A549 (cell line): ENCODE measurements around the gene OXA1L. TPM values are rescaled to one million over a fixed set of nuclear protein-coding genes. Genes with fewer than 3 reads are reported as not detected.

Experiments
- ATAC-seq, 2 experiments: fragments of 200-7000 bp in 1 of 2; fragments of >200 bp in 1 of 2; cut with Nextera tagmentation in 1 of 2; cut with Tn5 transposase in 1 of 2; 3 replicates each; pipeline versions ENCODE4 v1.8.0 to v1.9.1; 2018 to 2020; ENCODE audit warnings: mild to moderate bottlenecking in 1 of 2, moderate library complexity in 1 of 2
- CTCF ChIA-PET: fragments of 300-600 bp; sonication (Branson Sonifier 250); formaldehyde crosslinking; extraction: SDS; loops from one replicate; lab custom pipeline; 2021; ENCODE audit warnings: antibody characterized with exemption, inconsistent platforms; lab: Yijun Ruan, JAX
- POLR2A ChIA-PET: fragments of 350-600 bp; formaldehyde crosslinking; extraction: SDS; loops from one replicate; lab custom pipeline; 2021; ENCODE audit warnings: antibody characterized with exemption, inconsistent platforms; lab: Yijun Ruan, JAX
- DNase-seq, 2 experiments: peaks; one replicate each; pipeline versions ENCODE4 v3.0.0 to v3.0.0-alpha.2; 2011 to 2016; ENCODE audit warnings: low read depth in 1 of 2, low spot score in 1 of 2
- FAIRE-seq: peaks from 2 replicates; lab custom pipeline; 2011; peaks lifted over from hg19 to GRCh38; lab: Jason Lieb, UNC
- H3K27ac ChIP-seq, 2 experiments: fragments of >200 bp; sonication (Bioruptor Twin); formaldehyde crosslinking; 3 replicates each; pipeline ENCODE4 v1.5.1; 2016 to 2017
- H3K4me1 ChIP-seq: fragments of >200 bp; sonication (Bioruptor Twin); formaldehyde crosslinking; 3 replicates; pipeline ENCODE4 v1.6.1; 2016
- H3K4me2 ChIP-seq: fragments of >200 bp; sonication (Bioruptor Twin); formaldehyde crosslinking; 3 replicates; pipeline ENCODE4 v1.6.1; 2016
- H3K4me3 ChIP-seq: fragments of >200 bp; sonication (Bioruptor Twin); formaldehyde crosslinking; 3 replicates; pipeline ENCODE4 v1.5.1; 2016
- H3K9me3 ChIP-seq: fragments of >200 bp; sonication (Bioruptor Twin); formaldehyde crosslinking; 3 replicates; pipeline ENCODE4 v1.6.1; 2016
- ATOH8 ChIP-seq: fragments of 250-450 bp; sonication (Bioruptor Pico); IDR thresholded peaks from 2 replicates; pipeline ENCODE4 v1.5.0; 2020; ENCODE audit warnings: low read depth, mild to moderate bottlenecking, moderate library complexity
- CEBPB ChIP-seq, 2 experiments: fragments of >200 bp in 1 of 2; sonication (Bioruptor Twin) in 1 of 2; formaldehyde crosslinking in 1 of 2; IDR thresholded peaks; 2 replicates each; pipeline ENCODE4 v1.6.1; 2012 to 2016
- EHF ChIP-seq: fragments of 250-450 bp; sonication (Bioruptor Pico); IDR thresholded peaks from 2 replicates; pipeline ENCODE4 v1.5.0; 2020; ENCODE audit warnings: mild to moderate bottlenecking
- EHMT2 ChIP-seq: fragments of 200-600 bp; sonication (generic); IDR thresholded peaks from 2 replicates; pipeline ENCODE4 v1.6.1; 2016; ENCODE audit warnings: antibody characterized with exemption, low read depth, mild to moderate bottlenecking, moderate library complexity
- ESRRA ChIP-seq: fragments of 150-350 bp; IDR thresholded peaks from 2 replicates; pipeline ENCODE4 v1.6.1; 2014; ENCODE audit warnings: mild to moderate bottlenecking, low read length, borderline replicate concordance
- FOSB ChIP-seq: fragments of 250-450 bp; sonication (Bioruptor Pico); IDR thresholded peaks from 2 replicates; pipeline ENCODE4 v1.5.0; 2020; ENCODE audit warnings: mild to moderate bottlenecking, moderate library complexity
- GATA3 ChIP-seq: IDR thresholded peaks from 2 replicates; pipeline ENCODE4 v1.6.1; 2012; ENCODE audit warnings: borderline replicate concordance
- HDAC2 ChIP-seq: fragments of 200-600 bp; sonication (generic); IDR thresholded peaks from 2 replicates; pipeline ENCODE4 v1.6.1; 2016
- HOXA7 ChIP-seq: fragments of 250-450 bp; sonication (Bioruptor Pico); IDR thresholded peaks from 2 replicates; pipeline ENCODE4 v1.5.0; 2020; ENCODE audit warnings: mild to moderate bottlenecking, moderate library complexity
- HOXB13 ChIP-seq: fragments of 250-450 bp; sonication (Bioruptor Pico); IDR thresholded peaks from 2 replicates; pipeline ENCODE4 v1.5.0; 2020; ENCODE audit warnings: low read depth, mild to moderate bottlenecking, moderate library complexity
- HOXB5 ChIP-seq: fragments of 250-450 bp; sonication (Bioruptor Pico); IDR thresholded peaks from 2 replicates; pipeline ENCODE4 v1.5.0; 2020; ENCODE audit warnings: mild to moderate bottlenecking, moderate library complexity
- JUN ChIP-seq, 2 experiments: fragments of >200 bp; sonication (Bioruptor Twin); formaldehyde crosslinking; IDR thresholded peaks; 2 replicates in 1 of 2; 3 replicates in 1 of 2; pipeline ENCODE4 v1.6.1; 2016 to 2017
- MAX ChIP-seq: IDR thresholded peaks from 2 replicates; pipeline ENCODE4 v1.6.1; 2012
- MAZ ChIP-seq: fragments of 150-350 bp; IDR thresholded peaks from 2 replicates; pipeline ENCODE4 v1.6.1; 2014; ENCODE audit warnings: antibody characterized with exemption, low read depth, low read length, borderline replicate concordance
- MYC ChIP-seq: IDR thresholded peaks from 2 replicates; pipeline ENCODE4 v1.6.1; 2012; ENCODE audit warnings: mild to moderate bottlenecking, inconsistent platforms, low read length, improper control_type of control experiment, borderline replicate concordance
- POLR2A ChIP-seq: IDR thresholded peaks from 2 replicates; pipeline ENCODE4 v1.6.1; 2012; ENCODE audit warnings: mild to moderate bottlenecking, low read length
- RAD21 ChIP-seq, 2 experiments: fragments of >200 bp in 1 of 2; sonication (Bioruptor Twin) in 1 of 2; formaldehyde crosslinking in 1 of 2; IDR thresholded peaks in 1 of 2; conservative IDR thresholded peaks in 1 of 2; 2 replicates in 1 of 2; 3 replicates in 1 of 2; pipeline ENCODE4 v1.6.1; 2012 to 2018; ENCODE audit warnings: inconsistent platforms in 1 of 2
- RARB ChIP-seq: fragments of 250-450 bp; sonication (Bioruptor Pico); IDR thresholded peaks from 2 replicates; pipeline ENCODE4 v1.8.0; 2021; ENCODE audit warnings: mild to moderate bottlenecking, moderate library complexity
- RCOR1 ChIP-seq: fragments of 150-350 bp; IDR thresholded peaks from 2 replicates; pipeline ENCODE4 v1.6.1; 2014; ENCODE audit warnings: antibody characterized with exemption, low read length, low read depth
- SMC3 ChIP-seq: fragments of >200 bp; sonication (Bioruptor Twin); formaldehyde crosslinking; IDR thresholded peaks from 3 replicates; pipeline ENCODE4 v1.6.1; 2018; ENCODE audit warnings: inconsistent platforms
- SREBF2 ChIP-seq: fragments of 450-650 bp; IDR thresholded peaks from 2 replicates; pipeline ENCODE4 v1.6.1; 2014; ENCODE audit warnings: mild to moderate bottlenecking, moderate library complexity
- ZC3H11A ChIP-seq: fragments of 450-650 bp; IDR thresholded peaks from 2 replicates; pipeline ENCODE4 v1.6.1; 2014; ENCODE audit warnings: antibody characterized with exemption, mild to moderate bottlenecking
- ZNF302 ChIP-seq: fragments of 250-450 bp; sonication (Bioruptor Pico); IDR thresholded peaks from 2 replicates; pipeline ENCODE4 v1.9.0; 2021; ENCODE audit warnings: inconsistent platforms, mild to moderate bottlenecking, moderate library complexity
- WGBS: methylation state at CpG from one replicate; pipeline ENCODE4 v1.1.6; 2017; ENCODE audit errors: missing lambda C conversion rate; 5-methylcytosine and 5-hydroxymethylcytosine counted together
- polyA plus RNA-seq, 4 experiments: library from polyadenylated mRNA; depleted of rRNA in 3 of 4; stranded (reverse); fragments of >200 nt; fragmentation: RNase III in 1 of 4; extraction: RNeasy Plus Mini Kit Qiagen cat#74134 plus additional on column Dnase treatment in 1 of 4; gene quantifications; 2 replicates in 3 of 4; 3 replicates in 1 of 4; pipeline ENCODE4 v1.2.3, GENCODE V29; 2011 to 2017
- TF ChIP-seq, protein P1 (sequence below): IDR thresholded peaks from 2 replicates; pipeline ENCODE4 v1.6.1; 2012; ENCODE audit warnings: low read depth, borderline replicate concordance
- TF ChIP-seq, protein P2 (sequence below): fragments of 200-600 bp; sonication (generic); IDR thresholded peaks from 2 replicates; pipeline ENCODE4 v1.6.1; 2016; ENCODE audit warnings: antibody characterized with exemption, mild to moderate bottlenecking, moderate library complexity

OXA1L gene
- polyA plus RNA-seq, 2 of the 4 experiments (the other 2 are of a cell fraction), result 133 to 199 TPM

DNA sequence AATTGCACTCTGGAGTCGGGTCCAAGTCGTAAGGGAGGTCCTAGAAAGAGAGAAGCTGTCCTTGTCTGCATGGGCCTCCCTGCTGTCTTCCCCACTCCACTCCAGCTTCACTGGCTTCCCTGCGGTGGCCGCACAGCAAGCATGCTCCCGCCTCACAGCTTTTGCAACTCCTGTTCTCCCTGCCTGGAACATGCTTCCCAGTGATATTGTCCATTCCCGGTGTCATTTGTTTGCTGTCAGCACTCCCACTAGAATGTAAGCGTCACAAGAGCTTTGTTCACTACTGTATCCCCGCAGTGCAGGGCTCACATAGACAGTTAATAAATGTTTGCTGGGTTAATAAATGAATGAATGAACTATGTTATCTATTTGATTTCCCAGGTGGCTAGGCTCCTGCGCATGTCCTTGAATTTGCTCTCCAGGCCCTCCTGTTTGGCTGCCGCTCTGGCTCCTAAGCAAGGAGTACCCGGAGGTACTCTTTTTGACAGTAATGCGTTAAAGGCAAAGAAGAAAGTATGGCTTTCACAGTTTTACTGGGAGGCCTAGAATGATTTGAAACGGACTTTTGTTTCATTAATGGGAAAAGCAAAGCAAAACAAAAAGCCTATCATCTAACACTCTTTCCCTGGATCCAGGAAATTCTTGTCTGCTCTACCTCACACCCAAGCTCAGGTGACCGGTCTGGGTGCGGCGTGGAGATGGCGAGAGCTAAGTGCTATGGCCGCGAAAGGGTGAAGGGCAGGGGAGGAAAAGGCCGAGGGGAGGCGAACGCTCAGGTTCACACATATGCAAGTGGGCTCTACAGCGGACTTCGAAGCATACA, 54.9 kb downstream of the OXA1L start:
- no peak for TF ChIP-seq SMC3
- TF ChIP-seq RCOR1, result no peak
- TF ChIP-seq, protein P1, sequence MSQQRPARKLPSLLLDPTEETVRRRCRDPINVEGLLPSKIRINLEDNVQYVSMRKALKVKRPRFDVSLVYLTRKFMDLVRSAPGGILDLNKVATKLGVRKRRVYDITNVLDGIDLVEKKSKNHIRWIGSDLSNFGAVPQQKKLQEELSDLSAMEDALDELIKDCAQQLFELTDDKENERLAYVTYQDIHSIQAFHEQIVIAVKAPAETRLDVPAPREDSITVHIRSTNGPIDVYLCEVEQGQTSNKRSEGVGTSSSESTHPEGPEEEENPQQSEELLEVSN, result peak; percentile 76; the same call in 1 of the 2 replicates
- no peak for TF ChIP-seq ZC3H11A
- TF ChIP-seq EHF (CRISPR knock-in tag), result 0 out of 2 replicates have a peak, but pooled peaks have one; percentile 58
- 0 out of 2 replicates have a peak, but pooled peaks have one; percentile 8 for TF ChIP-seq GATA3
- TF ChIP-seq MAX, result peak; percentile 85
- no peak for TF ChIP-seq POLR2A
- 0 out of 4 replicates have a peak, but pooled peaks of 1 of the 2 experiments have one; percentile 25 for TF ChIP-seq CEBPB (IDR thresholded peaks at IDR 0.05)
- TF ChIP-seq ZNF302 (CRISPR knock-in tag), result peak; percentile 63; the same call in 1 of the 2 replicates
- TF ChIP-seq EHMT2, result no peak
- ChIA-PET POLR2A (interaction anchor here (0.6 kb wide), 2 partner anchors 153 to 472 kb away, joined by 3 to 4 read pairs; no protein-coding TSS in a partner anchor), CTCF (interaction anchor here (0.5 to 11.7 kb wide), 15 partner anchors 9 to 269 kb away, joined by 3 to 259 read pairs (median 5); no protein-coding TSS in a partner anchor)
- no peak for FAIRE-seq
- 48% methylated on average over 24 of the region's 24 CpGs for WGBS
- H3K4me2 ChIP-seq, result peak overlapping the region; percentile 79
- peak overlapping the region; percentile 82 to 93 for H3K27ac ChIP-seq
- peaks cover 79% of the 10 kb centered on the region for H3K4me1 ChIP-seq
- peak; percentile 55 to 87 for DNase-seq
- ATAC-seq, result peak; percentile 19 to 40
- no peak overlapping the region for H3K4me3 ChIP-seq
- H3K9me3 ChIP-seq, result no peaks in the 10 kb centered on the region

- DNase-seq (no peak), ATAC-seq (no peak), FAIRE-seq (no peak)
- no peak overlapping the region for H3K4me3 ChIP-seq
- WGBS, result 93% methylated on average over 28 of the region's 32 CpGs
- no peaks in the 10 kb centered on the region for H3K9me3 ChIP-seq
- TF ChIP-seq ATOH8 (CRISPR knock-in tag) (no peak), FOSB (no peak), JUN (IDR thresholded peaks at IDR 0.05) (no peak), RARB (no peak), MAZ (no peak), HDAC2 (no peak), HOXB5 (CRISPR knock-in tag) (no peak), RAD21 (conservative IDR thresholded peaks at IDR 0.05 in 1 of 2, IDR thresholded peaks at IDR 0.05 in 1 of 2) (no peak), ESRRA (no peak), HOXA7 (CRISPR knock-in tag) (no peak), MYC (no peak), ZNF302 (CRISPR knock-in tag) (no peak), SREBF2 (no peak), MAX (no peak), HOXB13 (CRISPR knock-in tag) (no peak)
- TF ChIP-seq, protein P2, sequence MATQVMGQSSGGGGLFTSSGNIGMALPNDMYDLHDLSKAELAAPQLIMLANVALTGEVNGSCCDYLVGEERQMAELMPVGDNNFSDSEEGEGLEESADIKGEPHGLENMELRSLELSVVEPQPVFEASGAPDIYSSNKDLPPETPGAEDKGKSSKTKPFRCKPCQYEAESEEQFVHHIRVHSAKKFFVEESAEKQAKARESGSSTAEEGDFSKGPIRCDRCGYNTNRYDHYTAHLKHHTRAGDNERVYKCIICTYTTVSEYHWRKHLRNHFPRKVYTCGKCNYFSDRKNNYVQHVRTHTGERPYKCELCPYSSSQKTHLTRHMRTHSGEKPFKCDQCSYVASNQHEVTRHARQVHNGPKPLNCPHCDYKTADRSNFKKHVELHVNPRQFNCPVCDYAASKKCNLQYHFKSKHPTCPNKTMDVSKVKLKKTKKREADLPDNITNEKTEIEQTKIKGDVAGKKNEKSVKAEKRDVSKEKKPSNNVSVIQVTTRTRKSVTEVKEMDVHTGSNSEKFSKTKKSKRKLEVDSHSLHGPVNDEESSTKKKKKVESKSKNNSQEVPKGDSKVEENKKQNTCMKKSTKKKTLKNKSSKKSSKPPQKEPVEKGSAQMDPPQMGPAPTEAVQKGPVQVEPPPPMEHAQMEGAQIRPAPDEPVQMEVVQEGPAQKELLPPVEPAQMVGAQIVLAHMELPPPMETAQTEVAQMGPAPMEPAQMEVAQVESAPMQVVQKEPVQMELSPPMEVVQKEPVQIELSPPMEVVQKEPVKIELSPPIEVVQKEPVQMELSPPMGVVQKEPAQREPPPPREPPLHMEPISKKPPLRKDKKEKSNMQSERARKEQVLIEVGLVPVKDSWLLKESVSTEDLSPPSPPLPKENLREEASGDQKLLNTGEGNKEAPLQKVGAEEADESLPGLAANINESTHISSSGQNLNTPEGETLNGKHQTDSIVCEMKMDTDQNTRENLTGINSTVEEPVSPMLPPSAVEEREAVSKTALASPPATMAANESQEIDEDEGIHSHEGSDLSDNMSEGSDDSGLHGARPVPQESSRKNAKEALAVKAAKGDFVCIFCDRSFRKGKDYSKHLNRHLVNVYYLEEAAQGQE, result no peak
- ChIA-PET POLR2A (interaction anchor here (0.6 to 1.3 kb wide), 3 partner anchors 49 to 154 kb away, joined by 3 read pairs; no protein-coding TSS in a partner anchor), CTCF (interaction anchor here (0.6 to 11.7 kb wide), 53 partner anchors 8 to 414 kb away, joined by 3 to 259 read pairs (median 6); partner anchors contain the start of genes AJUBA, CDH24, MMP14 and OXA1L)
- peak overlapping the region; percentile 79 for H3K4me2 ChIP-seq
- peaks cover 79% of the 10 kb centered on the region for H3K4me1 ChIP-seq
- H3K27ac ChIP-seq, result peak overlapping the region; percentile 82 to 93
Measured at GRCh38 chr14:22822016-22822570, 55.6 kb downstream of the OXA1L start.
